Dermis blood vessel endothelial cell (primary cell): ENCODE measurements around the gene PDF. TPM values are rescaled to one million over a fixed set of nuclear protein-coding genes. Genes with fewer than 3 reads are reported as not detected.
"Not testable (repeated sequence)": the region's sequence is repeated elsewhere in the genome, so short reads cannot be mapped to it uniquely, and the experiment has no call there.

ENCODE experiments used
- DNase-seq: peaks from one replicate; pipeline ENCODE4 v3.0.0; 2010
- total RNA-seq: library from RNA; depleted of rRNA; stranded (reverse); fragments of >200 nt; gene quantifications from 2 replicates; pipeline ENCODE4 v1.2.3, GENCODE V29; 2014

The PDF gene
- 15.1 and 19.3 TPM in 2 replicates for total RNA-seq

GRCh38 chr16:69330286-69331109 is at the start of gene PDF:
Gene PDF, minus strand, starts transcription at chr16:69330588. Its CDS starts 18 bp downstream, at chr16:69330570.
- peak; percentile 95 for DNase-seq

DNA sequence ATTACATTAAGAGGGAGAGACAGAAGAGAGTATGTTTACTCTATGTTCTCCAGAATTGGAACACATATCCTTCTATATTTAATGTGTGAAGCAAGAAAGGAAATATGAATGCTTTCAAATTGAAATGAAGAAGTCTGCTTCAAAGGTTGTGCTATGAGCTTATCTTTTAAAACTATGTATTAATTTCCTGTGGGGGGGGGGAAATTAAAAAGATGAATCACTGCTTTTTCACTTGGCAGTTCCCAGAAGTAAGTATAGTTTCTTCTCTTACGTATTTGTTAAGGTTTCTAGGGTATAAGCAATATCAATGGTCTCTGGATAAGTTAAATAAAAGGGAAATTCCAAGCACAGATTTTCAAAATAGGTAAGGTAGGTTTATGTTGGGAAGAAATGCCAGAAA is 48.4 kb upstream of the PDF start:
- peak; percentile 60 for DNase-seq

- DNase-seq, result no peak
These were observed 47.6 kb upstream of the PDF start for GRCh38 chr16:69378036-69378435.

- DNase-seq, result no peak
These were observed 46.1 kb upstream of the PDF start for GRCh38 chr16:69376393-69377059.

- DNase-seq, result no peak
These were observed 42.6 kb upstream of the PDF start for GRCh38 chr16:69373019-69373418.

GRCh38 chr16:69371564-69371963 is 41.2 kb upstream of the PDF start:
- no peak for DNase-seq

DNA sequence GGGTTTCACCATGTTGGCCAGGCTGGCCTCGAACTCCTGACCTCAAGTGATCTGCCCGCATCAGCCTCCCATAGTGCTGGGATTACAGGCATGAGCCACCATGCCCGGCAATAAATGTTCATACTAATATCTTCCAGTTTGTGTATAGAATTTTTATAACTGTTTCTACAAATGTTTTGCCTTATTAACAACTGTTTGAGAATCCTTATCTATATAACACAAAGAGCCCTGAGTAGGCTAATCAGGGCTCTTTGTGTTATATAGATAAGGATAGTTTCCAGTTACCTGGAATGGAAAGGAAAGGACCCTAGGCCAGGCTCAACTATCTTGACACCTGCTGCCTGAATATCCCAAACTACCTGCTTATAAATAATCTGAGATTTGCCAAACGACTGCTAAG is 38.5 kb upstream of the PDF start:
- no peak for DNase-seq

DNA sequence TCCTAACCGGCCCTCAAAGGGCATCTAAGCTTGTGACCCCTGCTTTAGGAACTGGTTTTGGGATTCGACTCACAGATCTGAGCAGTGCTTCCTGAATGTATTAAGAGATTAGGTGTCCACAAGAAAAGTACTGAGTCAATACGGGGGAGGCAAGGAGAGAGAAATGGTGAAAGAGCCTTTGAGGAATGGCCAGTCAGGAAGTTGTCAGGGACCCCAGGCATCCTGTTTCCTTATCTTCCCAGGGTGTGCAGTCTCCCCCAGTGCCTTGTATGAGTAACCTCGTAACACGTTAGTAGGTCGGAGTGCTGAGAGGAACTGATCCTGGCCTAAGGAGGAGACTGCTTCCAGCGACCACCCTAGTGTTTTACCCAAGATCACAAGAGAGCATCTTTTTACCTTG is 37.6 kb upstream of the PDF start:
- DNase-seq, result peak; percentile 38

GRCh38 chr16:69366431-69366830 is 36.0 kb upstream of the PDF start:
- no peak for DNase-seq

DNA sequence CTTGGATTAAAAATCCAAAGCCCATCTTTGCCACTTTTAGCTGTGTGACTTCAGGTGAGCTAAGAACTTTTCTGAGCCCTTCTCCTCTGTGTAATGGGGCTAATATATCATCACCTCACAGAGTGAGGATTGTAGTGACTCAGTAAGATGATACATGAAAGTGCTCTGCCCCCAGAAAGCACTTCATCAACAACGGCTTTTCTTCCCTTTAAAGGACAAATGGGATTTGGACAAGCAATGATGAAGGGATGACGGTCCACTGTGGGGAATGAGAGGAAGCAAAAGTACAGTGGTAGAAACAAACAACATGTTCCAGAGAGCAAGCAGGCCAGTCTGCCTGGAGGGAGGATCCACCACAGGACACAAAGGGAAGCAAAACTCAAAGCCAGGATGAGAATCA is 35.5 kb upstream of the PDF start:
- DNase-seq, result no peak

GRCh38 chr16:69364088-69364487 is 33.7 kb upstream of the PDF start:
- no peak for DNase-seq

GRCh38 chr16:69363281-69363717 is 32.9 kb upstream of the PDF start:
- no peak for DNase-seq

DNA sequence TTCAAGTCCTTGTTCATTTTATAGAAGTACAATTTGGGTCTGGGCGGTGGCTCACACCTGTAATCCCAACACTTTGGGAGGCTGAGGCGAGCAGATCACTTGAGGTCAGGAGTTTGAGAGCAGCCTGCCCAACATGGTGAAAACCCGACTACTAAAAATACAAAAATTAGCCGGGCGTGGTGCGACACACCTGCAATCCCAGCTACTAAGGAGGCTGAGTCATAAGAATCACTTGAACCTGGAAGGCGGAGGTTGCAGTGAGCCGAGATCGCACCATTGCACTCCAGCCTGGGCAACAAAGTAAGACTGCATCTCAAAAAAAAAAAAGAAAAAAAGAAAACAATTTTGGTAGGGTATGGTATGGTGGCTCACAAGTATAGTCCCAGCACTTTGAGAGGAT is 29.7 kb upstream of the PDF start:
- not testable (repeated sequence) for DNase-seq

DNA sequence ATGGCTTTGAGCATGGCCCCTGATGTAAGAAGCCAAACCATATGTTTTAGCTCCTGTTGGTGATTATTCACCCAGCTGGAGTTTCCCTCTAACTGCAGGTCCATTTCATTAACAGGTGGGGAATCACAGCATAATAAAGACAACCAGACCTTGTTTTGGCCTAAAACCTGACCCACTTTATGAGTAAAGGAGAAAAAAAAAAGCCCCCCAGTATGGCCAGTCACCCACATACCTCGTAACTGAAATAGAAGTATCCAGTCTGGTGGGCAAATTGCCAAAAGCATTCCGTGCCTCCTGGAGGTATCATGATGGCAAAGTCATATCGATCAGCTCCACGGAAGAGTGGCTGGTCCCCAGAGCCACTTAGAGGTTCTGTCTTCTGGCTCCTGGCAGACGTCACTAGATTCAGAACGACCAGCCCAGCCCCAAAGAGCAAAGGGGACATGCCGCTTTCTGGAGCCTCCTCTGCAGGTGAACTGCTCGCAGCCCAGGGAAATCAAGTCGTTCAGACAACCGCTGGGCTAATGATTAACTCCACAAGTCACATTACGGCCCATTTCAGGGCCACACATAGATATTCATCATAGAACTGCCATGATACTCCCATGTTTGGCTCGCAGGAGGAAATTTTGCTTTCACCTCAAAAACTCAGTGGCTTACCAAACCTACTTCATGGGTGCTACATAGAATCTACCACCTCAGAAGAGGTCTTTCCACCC is 21.1 kb upstream of the PDF start, which contains the start of gene TMED6:
Gene TMED6 (minus strand): TSS at position 478 of the 719 bp plus-strand sequence. CDS start 33 bp downstream, at position 445.
- no peak for DNase-seq

DNA sequence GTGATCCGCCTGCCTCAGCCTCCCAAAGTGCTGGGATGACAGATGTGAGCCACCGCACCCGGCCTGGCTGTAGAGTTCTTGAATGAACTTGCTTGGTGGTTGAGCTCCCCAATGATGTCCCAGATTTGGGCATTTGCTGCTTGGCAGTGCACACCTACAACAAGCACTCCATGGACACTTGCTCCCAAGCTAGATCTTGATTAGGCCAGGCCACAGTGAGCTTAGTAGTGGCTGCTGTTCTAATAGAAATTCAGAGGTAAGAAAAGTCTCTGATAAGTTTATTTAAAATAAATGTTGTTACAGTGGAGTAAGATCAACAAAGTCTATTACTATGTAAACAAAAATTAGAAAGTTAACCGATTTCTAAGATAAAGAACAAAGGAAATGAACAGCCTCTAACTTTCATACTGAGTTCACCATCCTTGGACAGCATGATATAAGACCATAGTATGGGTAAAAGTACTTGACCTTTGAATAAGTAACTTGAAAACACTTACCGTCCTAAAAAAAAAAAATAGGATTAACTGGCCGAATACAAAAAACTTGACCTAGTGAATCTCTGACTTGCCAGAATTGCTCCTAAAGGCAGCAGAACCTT is 20.2 kb upstream of the PDF start:
- DNase-seq, result no peak

GRCh38 chr16:69349536-69349935 is 19.1 kb upstream of the PDF start:
- DNase-seq, result no peak

GRCh38 chr16:69348222-69348621 is 17.8 kb upstream of the PDF start:
- no peak for DNase-seq

DNA sequence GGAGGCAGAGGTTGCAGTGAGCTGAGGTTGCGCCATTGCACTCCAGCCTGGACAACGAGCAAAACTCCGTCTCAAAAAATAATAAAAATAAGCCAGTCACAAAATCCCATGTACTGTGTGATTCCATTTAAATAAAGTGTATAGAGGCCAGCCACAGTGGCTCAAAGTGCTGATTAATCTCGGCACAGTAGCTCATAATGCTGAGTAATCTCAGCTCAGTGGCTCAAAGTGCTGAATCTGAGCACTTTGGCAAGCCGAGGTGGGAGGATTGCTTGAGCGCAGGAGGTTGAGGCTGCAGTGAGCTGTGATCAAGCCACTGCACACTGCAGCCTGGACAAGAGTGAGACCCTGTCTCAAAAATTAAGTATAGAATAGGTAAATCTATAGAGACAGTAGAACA is 16.3 kb upstream of the PDF start:
- DNase-seq, result no peak

DNA sequence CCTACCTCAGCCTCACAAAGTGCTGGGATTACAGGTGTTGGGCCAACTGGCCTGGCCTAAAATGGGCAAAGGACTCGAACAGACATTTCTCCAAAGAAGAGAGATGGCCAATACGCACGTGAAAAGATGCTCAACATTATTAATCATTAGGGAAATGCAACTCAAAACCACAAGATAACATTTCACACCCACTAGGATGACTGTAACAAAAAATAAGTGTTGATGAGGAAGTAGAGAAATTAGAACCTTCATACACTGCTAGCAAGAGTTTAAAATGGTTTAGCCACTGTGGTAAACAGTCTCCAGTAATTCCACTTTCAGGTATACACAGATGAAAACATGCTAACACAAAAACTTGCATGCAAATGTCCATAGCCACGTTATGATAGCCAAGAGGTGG is 15.5 kb upstream of the PDF start:
- no peak for DNase-seq

DNA sequence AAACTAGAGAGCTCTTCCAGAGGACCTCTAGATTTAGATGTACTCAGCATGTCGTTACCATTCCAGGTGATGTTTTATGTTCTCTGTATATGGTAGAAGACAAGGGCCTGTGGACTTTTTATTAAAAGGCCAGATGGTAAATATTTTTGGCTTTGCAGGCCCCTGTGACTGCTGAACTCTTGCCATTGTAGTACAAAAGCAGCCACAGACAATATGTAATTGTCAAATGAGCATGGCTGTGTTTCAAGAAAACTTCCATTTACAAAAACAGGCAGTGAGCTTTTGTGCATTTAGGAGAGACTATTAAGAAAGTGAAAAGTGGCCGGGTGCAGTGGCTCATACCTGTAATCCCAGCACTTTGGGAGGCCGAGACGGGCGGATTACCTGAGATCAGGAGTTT is 13.8 kb upstream of the PDF start:
- DNase-seq, result no peak

DNA sequence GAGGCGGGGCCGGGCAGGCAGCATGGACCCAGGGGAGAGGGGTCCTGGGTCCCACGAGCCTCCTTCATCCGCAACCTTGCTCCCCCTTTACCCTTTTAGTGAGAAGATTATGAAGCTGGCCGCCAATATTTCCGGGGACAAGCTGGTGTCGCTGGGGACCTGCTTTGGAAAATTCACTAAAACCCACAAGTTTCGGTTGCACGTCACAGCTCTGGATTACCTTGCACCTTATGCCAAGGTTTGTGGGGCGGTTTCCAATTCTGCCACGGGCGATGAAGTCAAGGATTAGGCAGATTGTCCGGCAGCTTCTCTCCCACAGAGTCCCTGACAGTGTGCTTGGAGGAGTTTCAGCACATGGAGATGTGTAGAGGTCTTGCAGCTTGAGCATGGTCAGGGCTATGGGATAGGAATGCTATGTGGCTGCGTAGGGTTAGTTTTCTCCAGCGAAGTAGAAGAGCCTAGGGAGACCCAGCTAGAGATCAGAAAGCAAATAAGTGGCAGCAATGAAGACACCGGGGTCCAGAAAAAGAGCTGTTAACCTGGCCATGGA is 9.8 kb upstream of the PDF start:
- peak; percentile 19 for DNase-seq

GRCh38 chr16:69339289-69340094 is 9.1 kb upstream of the PDF start, which contains the start of the genes COG8 and NIP7:
Gene COG8, minus strand, starts transcription at chr16:69339564. Its CDS starts 12 bp downstream, at chr16:69339552.
Gene NIP7, plus strand, starts transcription at chr16:69339772. Its CDS starts 58 bp downstream, at chr16:69339830.
- peak; percentile 99 for DNase-seq
